Globus pallidus (tissue), 1 donor: ENCODE measurements around the gene XYLT1.
A peak's percentile ranks its signal among the peaks of the same experiment; 100 is the strongest.
"Not testable (repeated sequence)": the region's sequence is repeated elsewhere in the genome, so short reads cannot be mapped to it uniquely, and the experiment has no call there.

Experiments used
- DNase-seq: peaks from one replicate; pipeline ENCODE4 v3.0.0-alpha.2; 2015; ENCODE audit warnings: low spot score

The XYLT1 gene

GRCh38 chr16:17331071-17331607 lies 139.6 kb downstream of the XYLT1 start:
- DNase-seq: no peak

DNA sequence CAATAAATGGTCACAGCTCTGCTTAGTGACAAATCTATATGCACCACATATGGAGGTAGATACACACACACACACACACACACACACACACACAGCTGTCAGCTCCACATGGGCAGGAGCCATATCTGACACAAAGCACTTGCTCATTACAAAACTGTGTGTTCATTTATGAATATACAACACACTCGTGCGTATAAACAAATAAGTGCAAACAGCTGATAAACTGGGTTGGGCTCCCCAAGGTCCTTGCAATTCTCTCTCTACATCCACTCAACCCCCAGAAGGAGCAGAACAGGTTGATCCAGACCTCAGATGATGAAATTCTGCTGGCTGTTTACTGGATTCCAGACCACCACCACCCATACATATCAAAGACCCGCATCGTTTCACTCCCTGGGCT lies 140.7 kb downstream of the XYLT1 start:
- no peak for DNase-seq

DNA sequence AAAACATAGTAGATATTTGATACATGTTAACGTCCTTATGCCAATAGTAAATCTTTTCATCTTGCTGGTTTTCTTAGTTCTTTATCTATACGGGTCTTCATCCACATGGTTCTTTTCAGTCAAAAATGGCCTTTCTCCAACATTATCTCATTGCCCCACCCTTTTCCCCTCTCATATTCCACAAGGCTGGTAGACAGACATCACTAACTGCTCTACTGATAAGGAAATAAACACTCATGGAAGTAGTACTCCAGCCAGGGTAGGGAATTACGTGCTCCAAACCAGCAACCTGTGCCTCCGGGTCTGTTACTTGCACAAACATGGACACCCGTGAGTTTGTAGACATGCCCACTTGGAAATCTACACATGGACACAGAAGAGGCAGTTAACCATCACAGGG lies 141.4 kb downstream of the XYLT1 start:
- no peak for DNase-seq

GRCh38 chr16:17328932-17329331 lies 141.8 kb downstream of the XYLT1 start:
- DNase-seq: no peak

GRCh38 chr16:17327664-17328335 lies 143.0 kb downstream of the XYLT1 start:
- no peak for DNase-seq

- DNase-seq: no peak
Measured at GRCh38 chr16:17325476-17326143, 145.2 kb downstream of the XYLT1 start.

GRCh38 chr16:17324451-17324850 lies 146.3 kb downstream of the XYLT1 start:
- no peak for DNase-seq

GRCh38 chr16:17323171-17323570 lies 147.6 kb downstream of the XYLT1 start:
- DNase-seq: no peak

DNA sequence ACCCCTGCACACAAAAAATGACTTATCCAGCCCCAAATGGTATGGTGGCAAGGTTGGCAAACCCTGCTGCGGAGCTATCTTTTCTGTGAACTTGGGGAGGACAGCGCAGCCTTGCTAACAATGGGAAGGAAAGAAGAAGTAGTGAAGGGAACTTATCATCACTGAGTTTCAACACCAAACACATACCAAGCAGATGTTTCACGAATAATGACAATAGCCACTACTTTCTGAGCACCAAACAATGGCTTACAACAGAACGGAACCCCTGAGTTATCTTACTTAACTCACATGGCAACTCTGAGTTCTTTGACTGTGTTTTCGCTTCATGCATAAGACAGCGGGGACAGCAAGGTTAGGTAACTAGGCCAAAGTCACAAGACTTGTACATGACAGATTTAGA lies 148.9 kb downstream of the XYLT1 start:
- no peak for DNase-seq

DNA sequence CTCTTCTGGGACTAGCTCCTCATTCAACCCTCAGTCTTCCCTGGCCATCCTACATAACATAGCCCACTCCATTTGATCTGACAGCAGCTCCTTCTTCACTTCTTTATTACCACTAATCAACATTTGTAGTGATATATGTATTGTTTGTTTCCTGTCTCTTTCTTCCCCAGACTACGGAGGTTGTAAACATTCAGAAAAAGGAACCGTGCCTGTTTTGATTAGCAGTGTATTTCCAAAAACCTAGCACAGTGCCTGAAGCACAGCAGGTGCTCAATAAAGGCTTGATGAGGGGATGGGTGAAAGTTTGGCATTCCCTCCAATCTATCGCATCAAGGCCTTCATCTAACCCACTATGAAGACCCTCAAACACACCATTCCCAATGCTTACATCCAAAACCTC lies 150.8 kb downstream of the XYLT1 start:
- DNase-seq: no peak

GRCh38 chr16:17318238-17318637 lies 152.5 kb downstream of the XYLT1 start:
- DNase-seq: no peak

DNA sequence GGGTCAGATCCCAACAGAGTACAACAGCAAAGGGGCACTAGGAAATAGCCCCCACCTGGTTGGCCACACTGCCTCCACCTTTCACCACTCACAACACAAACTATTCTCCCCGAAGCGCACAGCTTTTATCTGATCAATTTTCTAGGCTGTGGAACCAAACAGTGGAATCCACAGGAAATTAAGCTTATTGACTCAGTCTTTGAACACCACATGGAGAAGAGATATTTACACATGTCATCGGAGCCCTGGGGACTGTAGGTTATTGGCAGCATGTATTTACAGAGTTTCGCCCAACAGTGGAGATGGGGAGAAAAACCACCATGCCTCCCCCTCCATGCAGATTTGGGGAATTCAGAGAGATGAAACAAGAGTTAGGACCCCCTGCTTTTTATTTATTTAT lies 154.8 kb downstream of the XYLT1 start:
- no peak for DNase-seq

DNA sequence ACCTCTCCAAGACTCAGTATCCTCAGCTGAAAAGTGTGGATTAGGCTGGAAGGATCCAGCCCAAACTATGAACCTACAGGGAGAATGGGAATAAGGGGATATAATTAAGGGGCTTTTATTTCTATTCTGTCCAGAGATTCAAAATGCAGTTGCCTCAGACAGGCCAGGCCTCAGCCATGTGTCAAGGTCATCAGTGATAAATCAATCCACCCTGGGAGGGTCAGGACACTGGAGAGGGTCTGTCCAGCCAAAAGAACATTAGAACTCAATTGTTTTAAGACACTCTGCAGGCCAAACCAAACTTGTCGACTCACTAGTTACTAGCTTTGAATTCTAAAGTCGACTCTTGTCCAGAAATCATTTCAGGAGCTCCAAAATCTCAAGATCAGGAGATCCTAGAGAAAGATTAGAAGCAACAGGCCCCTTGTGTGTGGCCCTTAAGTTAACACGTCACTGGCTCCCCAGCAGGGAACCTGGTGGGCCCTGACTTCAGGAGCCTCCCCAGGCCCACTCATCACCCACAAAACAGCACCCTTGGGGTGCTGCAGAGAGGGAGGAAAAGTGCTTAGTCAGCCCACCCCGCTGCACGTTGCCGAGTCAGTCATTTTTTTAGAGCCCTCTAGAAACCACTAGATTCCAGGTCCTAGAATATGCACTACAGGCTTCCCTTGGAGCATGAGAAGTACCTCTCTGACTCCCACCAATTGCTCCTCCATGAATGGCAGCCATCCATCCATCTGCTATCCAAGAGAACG lies 156.8 kb downstream of the XYLT1 start:
- no peak for DNase-seq

DNA sequence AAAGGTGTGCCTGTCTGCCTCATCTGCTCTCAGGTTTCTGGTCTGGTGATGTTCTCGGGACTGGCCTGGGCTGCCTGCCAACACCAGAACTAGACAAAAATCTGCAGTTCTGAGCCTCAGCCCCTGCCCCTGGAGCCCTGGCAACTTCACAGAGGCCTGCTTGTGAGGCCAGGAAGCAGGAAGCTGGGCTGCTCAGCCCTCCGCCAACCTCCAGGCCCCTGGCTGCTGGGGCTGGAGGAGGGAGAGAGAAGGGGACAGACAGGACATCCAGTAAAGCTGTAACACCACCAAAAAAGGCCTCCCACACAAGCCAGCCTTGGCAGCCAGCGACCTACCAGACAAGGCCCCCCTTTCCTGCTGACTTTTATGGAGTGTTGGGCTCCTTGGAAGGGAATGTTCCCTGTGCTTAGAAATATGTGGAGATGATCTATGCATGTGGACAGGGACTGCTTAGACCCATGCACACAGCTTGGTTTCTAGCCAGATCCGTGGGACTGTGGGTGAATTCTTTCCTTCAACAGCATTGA lies 157.6 kb downstream of the XYLT1 start:
- peak; percentile 60 for DNase-seq

DNA sequence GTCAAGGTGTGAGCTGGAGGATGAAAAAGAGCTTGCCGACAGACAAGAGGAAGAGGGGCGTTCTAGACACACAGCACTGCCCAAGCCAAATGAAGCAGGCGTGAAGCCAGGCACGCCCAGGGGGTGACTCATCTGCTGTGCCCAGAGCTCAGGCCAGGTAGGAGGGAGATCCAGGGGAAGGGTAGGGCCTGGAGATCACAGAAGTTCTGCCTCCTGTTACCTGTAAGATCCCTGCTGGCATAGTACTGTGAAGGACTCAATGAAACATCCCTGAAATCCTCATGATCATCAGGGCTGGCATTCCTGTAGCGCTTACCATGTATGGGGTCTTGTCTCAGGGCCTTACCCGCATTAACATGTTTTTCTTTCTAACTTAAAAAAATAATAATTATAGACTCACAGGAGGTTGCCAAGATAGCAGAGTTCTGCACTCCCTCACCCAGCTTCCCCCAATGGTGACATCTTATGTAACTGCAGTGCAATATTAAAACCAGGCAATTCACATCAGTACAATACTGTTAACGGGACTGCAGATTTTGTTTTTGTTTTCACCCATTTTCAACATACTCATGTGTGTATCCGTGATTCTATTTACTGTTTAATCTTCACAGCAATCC lies 158.6 kb downstream of the XYLT1 start:
- DNase-seq: no peak

DNA sequence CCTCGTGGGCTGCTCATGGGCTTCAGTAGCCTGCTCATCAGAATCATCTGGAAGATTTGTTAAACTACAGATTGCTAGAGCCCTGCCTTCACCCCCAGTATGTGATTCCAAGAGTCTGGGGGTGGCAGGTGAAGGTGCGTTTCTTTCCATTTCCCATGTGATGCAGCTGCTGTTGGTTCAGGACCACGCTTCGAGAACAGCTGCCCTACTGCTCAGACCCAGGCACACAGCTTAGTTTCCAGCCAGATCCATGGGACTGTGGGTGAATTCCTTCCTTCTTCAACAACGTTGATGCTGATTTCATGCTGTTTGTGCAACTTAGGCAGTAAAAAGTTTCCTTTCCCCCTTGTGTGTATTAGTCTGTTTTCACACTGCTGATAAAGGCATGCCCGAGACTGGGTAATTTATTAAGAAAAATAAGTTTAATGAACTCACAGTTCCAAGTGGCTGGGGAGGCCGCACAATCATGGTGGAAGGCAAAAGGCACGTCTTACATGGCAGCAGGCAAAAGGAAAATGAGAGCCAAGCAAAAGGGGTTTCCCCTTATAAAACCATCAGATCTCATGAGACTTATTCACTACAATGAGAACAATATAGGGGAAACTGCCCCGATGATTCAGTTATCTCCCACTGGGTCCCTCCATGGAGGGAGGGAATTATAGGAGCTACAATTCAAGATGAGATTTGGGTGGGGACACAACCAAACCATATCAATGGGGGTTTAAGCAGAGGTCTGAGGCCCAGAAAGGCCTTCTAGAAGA lies 159.2 kb downstream of the XYLT1 start:
- no peak for DNase-seq

DNA sequence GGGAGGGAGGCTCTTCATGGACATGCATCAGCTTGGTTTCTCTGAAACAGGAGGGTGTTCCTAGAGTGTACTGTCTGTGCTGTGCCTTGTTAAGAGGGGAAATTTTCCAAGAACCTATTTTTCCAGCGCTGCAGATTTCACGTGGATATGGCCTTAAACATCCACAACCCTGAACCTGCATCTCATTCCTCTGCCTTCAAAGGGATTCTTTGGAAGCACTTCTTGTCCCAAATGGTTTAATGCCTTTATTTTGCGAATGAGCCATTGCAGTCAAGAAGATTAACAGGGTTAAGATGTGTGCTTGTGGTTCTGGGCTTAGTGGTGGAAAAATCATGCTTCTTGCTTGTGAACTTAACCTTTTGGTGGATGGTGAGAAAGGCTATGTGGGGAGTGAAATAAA lies 161.2 kb downstream of the XYLT1 start:
- DNase-seq: no peak

DNA sequence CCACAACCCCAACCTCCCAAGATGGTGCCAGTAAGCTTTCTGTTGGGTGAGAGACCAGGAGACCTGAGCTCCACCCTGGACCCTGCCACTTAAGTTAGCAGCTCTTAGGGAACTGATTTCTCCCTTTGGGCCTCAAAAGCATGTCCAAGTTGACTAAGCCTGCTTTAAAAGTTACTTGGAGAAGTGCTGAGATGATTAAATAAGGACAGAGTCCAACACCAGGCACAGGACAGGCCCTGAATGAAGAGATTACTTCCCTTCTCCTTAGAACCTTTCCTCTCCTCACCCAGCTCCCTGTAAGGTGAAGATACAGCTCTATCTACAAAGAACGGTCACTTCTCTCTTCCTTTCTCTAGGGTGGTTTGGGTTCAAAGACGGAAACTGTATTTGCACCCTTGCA lies 162.6 kb downstream of the XYLT1 start:
- DNase-seq: no peak

- peak; percentile 37 for DNase-seq
Measured at GRCh38 chr16:17307504-17307903, 163.3 kb downstream of the XYLT1 start.

- no peak for DNase-seq
Measured at GRCh38 chr16:17306745-17307144, 164.0 kb downstream of the XYLT1 start.

GRCh38 chr16:17306211-17306610 lies 164.5 kb downstream of the XYLT1 start:
- not testable (repeated sequence) for DNase-seq
